ENCODE data around the gene CALML3. TPM values are rescaled to one million over a fixed set of nuclear protein-coding genes. Genes with fewer than 3 reads are reported as not detected.

Gene CALML3
- total and polyA plus RNA-seq, 2 of the 8 experiments (the other 6 are each of a cell fraction or from before 2014, with no cell fraction given), result not detected

GRCh38 chr10:5502571-5503476, 21.9 kb upstream of the CALML3 start (continued):
- TF ChIP-seq CHD7 (IDR thresholded peaks at IDR 0.05; ENCODE audit: insufficient replicate concordance, low read length) (no peak), RNF2 (IDR thresholded peaks at IDR 0.05; ENCODE audit: borderline replicate concordance, low read depth, low read length, missing control alignments, poor library complexity, severe bottlenecking) (no peak), KDM1A (IDR thresholded peaks at IDR 0.05; ENCODE audit: borderline replicate concordance, low read length) (no peak), SP4 (IDR thresholded peaks at IDR 0.05; ENCODE audit: low read length) (no peak), TBP (IDR thresholded peaks at IDR 0.05; ENCODE audit: low read depth, low read length) (no peak), GABPA (IDR thresholded peaks at IDR 0.05; ENCODE audit: borderline replicate concordance, insufficient read depth, low read length) (no peak), RXRA (IDR thresholded peaks at IDR 0.05; ENCODE audit: insufficient read depth, low read depth, low read length) (no peak), ATF3 (IDR thresholded peaks at IDR 0.05; ENCODE audit: insufficient read depth, low read depth, low read length) (no peak)

All from H1 (cell line).